GM10248 (cell line): ENCODE data around the gene KLHL6.
"Not testable (repeated sequence)": the region's sequence is repeated elsewhere in the genome, so short reads cannot be mapped to it uniquely, and the experiment has no call there.

ENCODE experiments used
- CTCF ChIA-PET: fragments of 300-600 bp; sonication (Branson Sonifier 250); formaldehyde crosslinking; extraction: SDS; loops from one replicate; lab custom pipeline; 2021; ENCODE audit warnings: antibody characterized with exemption; lab: Yijun Ruan, JAX
- POLR2A ChIA-PET: fragments of 350-650 bp; sonication (Branson Sonifier 250); formaldehyde crosslinking; extraction: SDS; loops from one replicate; lab custom pipeline; 2020; ENCODE audit warnings: antibody characterized with exemption; lab: Yijun Ruan, JAX
- DNase-seq: peaks from one replicate; pipeline ENCODE4 v3.0.0; 2012; ENCODE audit errors: extremely low spot score
- TF ChIP-seq, protein P1 (sequence below): IDR thresholded peaks from 2 replicates; pipeline ENCODE4 v1.5.1; 2012; ENCODE audit warnings: mild to moderate bottlenecking, low read depth; ENCODE audit errors: extremely low read depth, missing control alignments, control extremely low read depth

The KLHL6 gene

DNA sequence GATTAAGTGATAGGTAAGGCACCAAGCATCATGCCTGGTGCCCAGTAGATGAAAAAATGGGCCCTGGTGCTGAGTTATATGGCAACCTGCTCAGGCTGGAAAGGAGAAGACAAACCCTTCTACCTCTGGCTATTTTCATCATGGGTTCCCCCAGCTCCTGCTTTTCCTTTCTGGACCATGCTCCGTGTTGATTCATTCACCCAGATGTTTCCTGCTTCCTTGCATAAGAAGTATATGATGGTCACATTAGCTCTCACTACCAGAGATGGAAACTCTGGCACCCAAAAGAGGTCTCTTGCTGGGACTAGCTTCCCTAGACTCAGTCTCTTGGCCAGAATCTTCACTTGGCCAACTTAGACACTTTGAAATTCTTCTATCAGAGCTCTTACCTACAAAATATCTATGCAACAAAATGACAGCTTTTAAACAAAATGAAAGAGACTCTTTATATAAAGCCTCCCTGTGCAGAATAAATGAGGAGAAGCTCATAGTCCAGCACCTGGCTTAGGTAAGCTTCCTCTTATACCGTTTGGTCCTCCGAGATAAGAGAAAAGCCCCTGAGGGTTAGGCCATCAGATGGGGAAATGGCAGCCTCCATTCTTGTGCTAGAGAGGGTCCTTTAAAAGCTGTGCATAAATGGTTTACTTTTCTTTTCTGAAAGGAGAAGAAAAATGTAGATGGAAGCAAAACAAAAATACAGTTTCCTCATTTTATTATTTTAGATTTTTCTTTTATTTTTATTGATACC lies 80.3 kb downstream of the KLHL6 start:
- ChIA-PET POLR2A (no interaction called here), CTCF (interaction anchor here (0.6 to 5.5 kb wide), 11 partner anchors 11 to 409 kb away, joined by 3 to 32 read pairs (median 4); partner anchors contain the start of gene PARL)
- TF ChIP-seq, protein P1, sequence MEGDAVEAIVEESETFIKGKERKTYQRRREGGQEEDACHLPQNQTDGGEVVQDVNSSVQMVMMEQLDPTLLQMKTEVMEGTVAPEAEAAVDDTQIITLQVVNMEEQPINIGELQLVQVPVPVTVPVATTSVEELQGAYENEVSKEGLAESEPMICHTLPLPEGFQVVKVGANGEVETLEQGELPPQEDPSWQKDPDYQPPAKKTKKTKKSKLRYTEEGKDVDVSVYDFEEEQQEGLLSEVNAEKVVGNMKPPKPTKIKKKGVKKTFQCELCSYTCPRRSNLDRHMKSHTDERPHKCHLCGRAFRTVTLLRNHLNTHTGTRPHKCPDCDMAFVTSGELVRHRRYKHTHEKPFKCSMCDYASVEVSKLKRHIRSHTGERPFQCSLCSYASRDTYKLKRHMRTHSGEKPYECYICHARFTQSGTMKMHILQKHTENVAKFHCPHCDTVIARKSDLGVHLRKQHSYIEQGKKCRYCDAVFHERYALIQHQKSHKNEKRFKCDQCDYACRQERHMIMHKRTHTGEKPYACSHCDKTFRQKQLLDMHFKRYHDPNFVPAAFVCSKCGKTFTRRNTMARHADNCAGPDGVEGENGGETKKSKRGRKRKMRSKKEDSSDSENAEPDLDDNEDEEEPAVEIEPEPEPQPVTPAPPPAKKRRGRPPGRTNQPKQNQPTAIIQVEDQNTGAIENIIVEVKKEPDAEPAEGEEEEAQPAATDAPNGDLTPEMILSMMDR: no peak

GRCh38 chr3:183473969-183474368 lies 81.5 kb downstream of the KLHL6 start:
- CTCF ChIA-PET: interaction anchor here (0.9 to 5.5 kb wide), 4 partner anchors 9 to 291 kb away, joined by 5 to 32 read pairs (median 6); no protein-coding TSS in a partner anchor
- POLR2A ChIA-PET: no interaction called here
- no peak for DNase-seq
- TF ChIP-seq, protein P1: no peak

More for the DNA sequence above, 80.3 kb downstream of the KLHL6 start:
- no peak for DNase-seq

DNA sequence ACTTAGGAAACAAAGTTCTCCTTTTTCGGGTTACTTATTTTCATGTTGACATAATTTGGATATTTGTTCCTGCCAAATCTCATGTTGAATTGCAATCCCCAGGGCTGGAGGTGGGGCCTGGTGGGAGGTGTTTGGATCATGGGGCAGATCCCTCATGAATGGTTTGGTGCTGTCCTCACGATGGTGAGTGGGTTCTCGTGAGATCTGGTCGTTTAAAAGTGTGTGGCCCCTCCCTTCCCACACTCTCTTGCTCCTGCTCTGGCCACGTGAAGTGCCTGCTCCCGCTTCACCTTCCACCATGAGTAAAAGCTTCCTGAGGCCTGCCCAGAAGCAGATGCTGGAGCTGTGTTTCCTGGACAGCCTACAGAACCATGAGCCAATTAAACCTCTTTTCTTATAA lies 83.4 kb downstream of the KLHL6 start:
- CTCF ChIA-PET: interaction anchor here (1.7 to 5.5 kb wide), 5 partner anchors 15 to 412 kb away, joined by 5 to 32 read pairs (median 8); partner anchors contain the start of gene PARL
- POLR2A ChIA-PET: no interaction called here
- TF ChIP-seq, protein P1: no peak
- DNase-seq: no peak

DNA sequence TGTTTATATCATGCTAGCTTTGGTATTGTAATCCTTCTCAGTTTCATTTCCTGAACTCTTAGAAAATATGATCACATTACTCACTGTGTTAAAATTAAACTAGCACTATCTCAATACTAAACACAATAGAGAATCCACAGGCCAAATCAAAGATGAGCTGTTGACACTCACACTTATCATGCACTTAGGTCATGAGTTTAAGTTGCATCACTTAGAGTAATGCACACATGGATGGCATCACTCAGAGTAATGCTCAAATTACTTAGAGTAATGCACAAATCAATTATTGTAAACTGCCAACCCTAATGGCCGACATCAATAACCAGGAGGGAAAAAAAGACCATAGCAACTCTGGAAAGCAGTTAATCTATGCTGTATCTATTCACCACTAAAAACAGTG lies 87.1 kb downstream of the KLHL6 start:
- TF ChIP-seq, protein P1: no peak
- ChIA-PET POLR2A (no interaction called here), CTCF (interaction anchor here (0.7 to 2.8 kb wide), 19 partner anchors 11 to 416 kb away, joined by 3 to 27 read pairs (median 4); partner anchors contain the start of gene PARL)
- no peak for DNase-seq

DNA sequence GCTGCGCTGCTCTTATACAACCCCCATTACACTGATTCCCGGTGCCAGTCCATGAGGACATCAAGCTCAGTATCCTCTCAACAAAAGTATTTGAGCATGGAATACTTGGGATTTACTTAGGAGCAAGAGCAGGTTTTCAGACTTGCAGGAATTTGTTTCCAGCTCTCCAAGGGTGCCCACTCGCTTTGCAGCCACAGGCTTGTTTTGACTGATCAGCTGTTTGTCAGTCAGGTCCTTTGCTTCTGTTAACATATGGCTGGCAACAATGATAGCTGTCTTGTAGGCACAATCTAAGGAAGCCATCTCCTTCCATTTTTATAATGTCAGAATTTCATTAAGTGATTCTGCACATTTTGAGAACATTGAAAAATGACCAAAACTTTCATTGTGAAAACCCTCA lies 88.9 kb downstream of the KLHL6 start:
- TF ChIP-seq, protein P1: no peak
- POLR2A ChIA-PET: no interaction called here
- no peak for DNase-seq
- CTCF ChIA-PET: interaction anchor here (1.2 kb wide), 1 partner anchor 94 kb away, joined by 3 read pairs; no protein-coding TSS in a partner anchor

- DNase-seq, POLR2A ChIA-PET, CTCF ChIA-PET: not testable (repeated sequence)
Observed at GRCh38 chr3:183465710-183466109, 89.8 kb downstream of the KLHL6 start.

DNA sequence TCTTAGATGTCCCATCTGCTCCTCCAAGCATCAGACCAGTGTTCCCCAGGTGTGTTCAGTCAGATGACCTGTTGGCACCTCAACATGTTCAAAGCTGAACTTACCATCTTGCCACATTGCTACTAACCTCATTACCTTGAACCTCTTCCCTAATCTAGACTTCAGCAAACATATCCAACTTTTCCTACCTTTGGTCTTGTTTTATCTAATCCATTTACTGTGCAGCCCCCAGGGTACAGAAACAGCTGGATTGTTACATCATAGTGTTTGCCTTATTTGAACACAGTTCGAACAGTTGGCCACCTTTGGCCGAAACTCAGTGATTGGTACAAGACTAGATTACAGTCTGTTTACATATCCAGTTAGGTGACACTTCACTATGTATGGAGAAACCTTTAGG lies 91.0 kb downstream of the KLHL6 start:
- no peak for DNase-seq
- CTCF ChIA-PET: interaction anchor here (1.0 to 1.9 kb wide), 5 partner anchors 8 to 302 kb away, joined by 3 to 7 read pairs (median 5); no protein-coding TSS in a partner anchor
- TF ChIP-seq, protein P1: no peak
- POLR2A ChIA-PET: no interaction called here
